HG03064 (cell line): ENCODE results near the gene NOTCH4.
"Not testable (repeated sequence)": the region's sequence is repeated elsewhere in the genome, so short reads cannot be mapped to it uniquely, and the experiment has no call there.

ENCODE experiments used
- ATAC-seq: cut with Tn5 transposase; IDR thresholded peaks from one replicate; pipeline ENCODE4 v1.9.1; 2021; ENCODE audit warnings: low read depth; ENCODE audit not compliant: unreplicated experiment

NOTCH4 gene

DNA sequence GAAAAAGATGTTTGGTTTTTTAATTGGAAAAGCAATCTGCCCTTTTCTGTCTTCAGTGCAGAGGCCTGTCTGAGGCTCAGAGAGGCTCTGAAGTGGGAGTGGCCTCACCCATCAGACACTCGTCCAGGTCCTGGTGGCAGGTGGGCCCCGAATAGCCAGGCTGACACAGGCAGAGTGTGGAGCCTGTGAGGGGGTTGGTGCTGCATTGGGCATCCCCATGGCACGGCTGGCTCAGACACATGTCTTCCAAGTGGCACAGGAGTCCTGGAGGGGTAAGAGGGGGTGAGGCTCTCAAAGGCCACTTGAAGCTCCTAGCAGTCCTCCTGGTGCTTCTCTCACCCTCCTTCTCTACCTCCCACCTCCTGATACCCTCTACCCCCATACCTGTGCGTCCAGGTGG, 3.8 kb downstream of the NOTCH4 start:
- no peak for ATAC-seq

- no peak for ATAC-seq
Observed at GRCh38 chr6:32218167-32218566, 5.7 kb downstream of the NOTCH4 start.

- ATAC-seq, result no peak
Observed at GRCh38 chr6:32216998-32217397, 6.9 kb downstream of the NOTCH4 start.

- no peak for ATAC-seq
Observed at GRCh38 chr6:32216285-32216684, 7.6 kb downstream of the NOTCH4 start.

- no peak for ATAC-seq
Observed at GRCh38 chr6:32215617-32216016, 8.2 kb downstream of the NOTCH4 start.

GRCh38 chr6:32214126-32214525, 9.7 kb downstream of the NOTCH4 start:
- no peak for ATAC-seq

- ATAC-seq, result no peak
Observed at GRCh38 chr6:32213649-32214048, 10.2 kb downstream of the NOTCH4 start.

DNA sequence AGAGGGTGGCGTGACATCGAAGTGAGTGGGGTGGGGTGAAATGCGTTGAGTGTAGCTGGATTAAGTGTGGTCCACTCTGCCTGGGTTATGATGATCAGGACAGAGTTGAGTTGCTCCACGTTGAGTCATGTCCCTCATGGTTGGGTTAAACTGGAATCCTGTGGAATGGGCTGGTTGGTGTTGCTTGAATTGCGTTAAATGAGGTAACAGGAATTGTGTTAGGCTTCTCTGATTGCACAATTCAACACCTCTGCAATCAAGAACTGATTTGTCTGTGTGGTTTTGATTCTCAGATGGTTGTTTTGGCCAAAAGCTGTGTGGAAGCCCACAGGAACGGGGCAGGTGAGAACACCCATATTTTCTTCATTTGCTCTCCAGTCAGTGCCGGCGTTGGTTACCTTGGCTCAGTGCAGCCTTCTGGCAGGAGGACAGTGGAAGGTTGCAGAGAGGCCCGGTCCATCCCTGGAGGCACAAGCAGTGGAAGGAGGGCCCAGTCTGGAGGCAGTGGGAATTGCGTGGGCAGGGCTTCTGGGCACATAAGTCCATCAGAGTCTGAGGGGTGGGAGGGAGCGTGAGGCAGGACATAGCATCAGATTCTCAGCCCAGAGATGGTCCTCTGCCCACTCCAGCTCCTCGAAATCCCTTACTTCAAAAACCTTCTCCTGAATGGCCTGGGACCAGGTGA, 11.6 kb downstream of the NOTCH4 start:
- no peak for ATAC-seq

DNA sequence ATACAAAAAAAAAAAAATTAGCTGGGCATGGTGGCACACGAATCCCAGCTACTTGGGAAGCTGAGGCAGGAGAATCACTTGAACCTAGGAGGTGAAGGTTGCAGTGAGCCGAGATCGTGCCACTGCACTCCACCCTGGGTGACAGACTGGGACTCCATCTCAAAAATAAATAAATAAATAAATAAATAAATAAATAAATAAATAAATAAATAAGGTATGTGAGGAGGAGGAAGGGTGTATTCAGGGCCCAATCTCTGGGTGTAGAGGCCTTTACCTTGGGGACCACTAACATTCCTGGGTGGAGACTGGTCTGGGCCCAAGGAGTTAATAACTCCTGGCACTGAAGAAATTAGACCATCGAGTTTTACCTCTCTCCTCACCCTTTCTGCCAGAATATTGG, 12.4 kb downstream of the NOTCH4 start:
- not testable (repeated sequence) for ATAC-seq

GRCh38 chr6:32210191-32210601, 13.7 kb downstream of the NOTCH4 start:
- no peak for ATAC-seq

DNA sequence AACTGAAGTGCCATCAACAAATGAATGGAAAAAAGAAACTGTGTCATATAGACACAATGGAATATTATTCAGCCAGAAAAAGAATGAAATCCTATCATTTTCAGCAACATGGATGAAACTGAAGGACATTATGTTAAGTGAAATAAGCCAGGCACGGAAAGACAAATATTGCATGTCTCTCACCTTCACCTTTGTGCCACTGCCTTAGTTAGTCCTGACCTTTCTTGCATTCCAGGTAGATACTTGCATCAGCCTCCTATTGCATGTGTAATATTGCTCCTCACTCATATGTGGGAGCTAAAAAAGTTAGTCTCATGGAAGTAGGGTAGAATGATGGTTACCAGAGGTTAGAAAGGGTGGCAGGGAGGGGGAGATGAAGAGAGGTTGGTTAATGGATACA, 14.9 kb downstream of the NOTCH4 start:
- no peak for ATAC-seq

- no peak for ATAC-seq
Observed at GRCh38 chr6:32204268-32204715, 19.6 kb downstream of the NOTCH4 start.

DNA sequence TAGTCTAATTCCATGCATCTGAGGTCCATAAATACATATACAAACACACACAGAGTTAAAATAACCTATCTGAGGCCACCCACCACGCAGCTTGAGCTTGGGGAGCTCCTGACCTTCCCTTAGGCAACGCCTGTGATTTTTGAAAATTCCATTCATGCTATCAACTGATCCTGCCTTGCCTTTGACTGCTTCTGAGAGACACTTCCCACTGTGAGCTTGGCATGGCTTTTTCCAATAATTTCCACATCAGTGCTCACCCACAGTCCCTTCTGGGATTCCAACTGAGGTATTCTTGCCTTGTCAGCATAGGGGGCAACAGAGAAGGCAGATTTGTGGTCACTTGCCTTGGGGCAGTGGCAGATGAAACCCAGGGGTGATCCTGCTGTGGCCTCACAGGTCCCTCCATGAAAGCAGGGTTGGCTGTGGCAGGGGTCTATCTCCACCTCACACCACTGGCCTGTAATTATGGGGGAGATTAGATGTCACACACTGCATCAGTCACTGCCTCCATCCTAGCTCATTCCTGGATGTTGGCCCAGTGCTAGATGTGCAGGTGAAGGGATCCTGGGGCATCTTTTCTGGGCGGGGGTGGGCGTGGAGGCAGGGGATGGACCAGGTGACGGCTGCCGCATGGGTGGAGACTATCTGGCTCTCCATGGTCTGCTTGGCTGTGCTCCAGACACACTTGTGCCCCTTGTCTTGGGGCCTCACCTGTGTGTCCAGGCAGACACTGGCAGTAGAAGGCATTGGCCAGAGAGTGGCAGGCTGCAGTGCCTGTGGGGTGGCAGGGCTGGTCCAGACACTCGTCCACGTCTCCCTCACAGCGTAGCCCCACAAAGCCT, 20.2 kb downstream of the NOTCH4 start:
- no peak for ATAC-seq

- no peak for ATAC-seq
Observed at GRCh38 chr6:32202186-32202585, 21.7 kb downstream of the NOTCH4 start.

- no peak for ATAC-seq
Observed at GRCh38 chr6:32200711-32201475, 23.0 kb downstream of the NOTCH4 start.

DNA sequence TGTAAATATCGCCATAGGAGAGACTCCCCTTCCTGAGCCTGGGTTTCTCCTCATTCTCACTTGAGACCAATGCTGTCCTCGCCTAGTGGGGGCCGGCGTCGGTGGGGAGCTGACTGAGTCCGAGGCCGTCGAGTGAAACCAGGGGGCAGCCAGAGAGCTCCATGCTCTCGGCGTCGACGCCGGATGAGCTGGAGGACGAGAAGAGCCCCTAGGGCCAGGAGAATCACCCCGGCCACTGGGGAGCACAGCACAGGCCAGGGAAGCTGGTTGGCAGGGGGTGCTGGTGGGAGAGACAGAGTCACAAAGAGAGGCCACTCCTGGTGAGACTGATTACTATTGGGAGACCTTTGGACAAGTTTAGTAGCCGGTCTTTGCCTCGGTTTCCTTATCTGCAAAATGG, 25.0 kb downstream of the NOTCH4 start:
- no peak for ATAC-seq

DNA sequence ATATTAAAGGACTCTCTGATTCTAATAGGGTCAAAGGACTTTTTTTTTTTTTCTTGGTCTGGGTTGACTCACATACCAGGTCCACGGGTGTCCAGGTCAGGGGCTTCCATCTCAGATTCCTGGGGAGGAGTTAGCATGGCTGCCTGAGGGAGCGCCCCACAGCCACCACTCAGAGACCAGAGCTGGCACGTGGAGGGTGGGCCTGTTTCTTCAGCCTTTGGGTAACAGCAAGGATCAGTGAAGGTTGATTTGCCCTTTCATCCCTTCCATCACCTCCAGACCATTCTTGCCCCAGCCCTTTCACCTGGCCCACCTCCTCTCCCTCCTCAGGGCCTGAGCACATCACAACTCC, 25.5 kb downstream of the NOTCH4 start:
- no peak for ATAC-seq

DNA sequence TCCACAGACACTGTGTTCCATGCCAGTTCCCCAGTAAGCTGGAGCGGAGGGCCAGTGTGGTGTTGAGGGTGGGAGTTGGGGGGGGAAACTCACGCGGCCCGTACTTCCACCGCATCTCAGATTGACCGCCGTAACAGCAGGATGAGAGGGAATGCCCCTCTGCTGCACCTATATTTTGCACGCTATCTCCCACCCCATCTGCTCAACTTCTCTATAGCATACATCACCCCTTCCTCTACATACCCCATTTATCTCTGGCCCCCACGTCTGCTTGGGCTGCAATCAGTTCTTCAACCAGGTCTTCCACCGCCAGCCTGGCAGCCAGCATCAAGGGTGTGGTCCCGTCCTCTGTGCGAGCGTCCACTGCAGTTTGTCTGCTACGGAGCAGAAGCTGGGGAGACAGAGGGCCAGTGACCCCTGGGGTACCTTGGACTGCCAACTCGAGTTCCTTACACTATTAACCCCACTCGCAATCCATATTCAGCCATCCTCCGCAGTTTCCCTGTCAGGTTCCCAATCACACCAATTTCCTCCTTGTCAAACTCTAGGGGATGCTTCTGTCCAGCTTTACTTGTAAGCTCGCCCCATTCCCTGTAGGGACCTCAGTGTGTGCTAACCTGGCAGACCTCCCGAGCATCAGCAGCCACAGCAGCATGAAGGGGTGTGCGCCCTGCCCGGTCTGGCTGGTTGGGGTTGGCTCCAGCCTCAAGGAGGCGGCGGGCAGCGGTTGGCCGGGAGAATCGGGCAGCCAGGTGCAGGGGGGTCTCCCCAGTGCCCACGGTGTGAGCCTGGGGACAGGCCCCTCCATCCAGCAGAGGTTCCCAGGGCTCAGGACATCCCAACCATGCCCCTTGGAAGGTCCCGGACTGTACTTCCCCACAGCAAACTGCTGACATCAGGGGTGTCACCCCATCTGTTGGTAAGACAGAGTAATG, 26.9 kb downstream of the NOTCH4 start:
- no peak for ATAC-seq

- peak; percentile 75 for ATAC-seq
Observed at GRCh38 chr6:32195902-32196681, 27.8 kb downstream of the NOTCH4 start.

DNA sequence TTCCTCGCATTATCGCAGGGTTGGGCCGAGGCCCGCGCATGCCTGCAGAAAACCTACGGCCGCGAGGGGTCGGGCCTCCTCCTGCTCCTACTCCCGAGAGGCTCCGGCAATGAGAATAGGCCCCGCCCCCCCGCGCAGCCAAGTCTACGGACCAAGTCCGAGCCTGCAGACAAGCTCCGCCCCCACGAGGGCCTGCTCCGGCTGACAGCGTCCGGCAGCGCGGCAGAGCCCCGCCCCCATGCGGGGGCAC, 28.3 kb downstream of the NOTCH4 start:
- no peak for ATAC-seq
